ENCODE results near the gene RPL41. TPM values are rescaled to one million over a fixed set of nuclear protein-coding genes. Genes with fewer than 3 reads are reported as not detected.

Gene RPL41
- polyA plus RNA-seq, 3 donors = 2,986 to 5,048 (median 3,308) TPM

DNA sequence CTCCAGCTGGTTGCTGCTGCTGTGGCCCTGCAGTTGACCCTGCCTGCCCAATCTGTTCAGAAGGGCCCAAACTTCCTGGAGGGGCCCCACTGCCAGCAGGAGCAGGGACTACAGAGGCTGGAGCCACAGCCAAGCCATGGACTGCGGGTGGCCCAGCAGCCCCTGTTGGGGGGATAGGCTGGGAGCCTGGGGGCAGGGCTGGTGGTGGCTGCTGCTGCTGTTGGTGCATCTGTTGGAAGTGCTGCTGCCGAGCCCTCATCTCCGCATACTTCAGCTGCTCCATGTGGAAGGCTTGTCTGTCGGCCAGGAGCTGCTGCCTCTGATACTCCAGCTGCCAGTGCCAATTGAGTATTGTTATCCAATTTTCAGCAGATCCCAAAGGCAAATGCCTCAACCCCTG is 48.9 kb downstream of the RPL41 start:
- Histone ChIP-seq H3K27ac (ENCODE audit: low read depth in 1 of 2, low read length in 2 of 2) (no peak overlapping the region), H4K20me1 (ENCODE audit: insufficient read depth, low read length) (peaks cover 58% of the 10 kb centered on the region), H3K27me3 (ENCODE audit: control insufficient read depth in 2 of 2, insufficient read depth in 2 of 2, low read length in 2 of 2) (no peaks in the 10 kb centered on the region), H3K9me3 (replicated peaks in 1 of 2; ENCODE audit: control insufficient read depth in 1 of 2, insufficient read depth in 1 of 2, low read length in 2 of 2) (no peaks in the 10 kb centered on the region), H3K79me2 (ENCODE audit: insufficient read depth, low read length) (peaks cover 21% of the 10 kb centered on the region), H3K36me3 (replicated peaks in 1 of 2; ENCODE audit: control insufficient read depth in 1 of 2, insufficient read depth in 2 of 2, low read length in 2 of 2) (peaks cover 79 to 97% of the 10 kb centered on the region in 2 donors), H3K4me1 (ENCODE audit: control insufficient read depth in 1 of 2, insufficient read depth in 2 of 2, low read length in 2 of 2) (peaks cover 12% of the 10 kb centered on the region in 2 donors), H2AFZ (ENCODE audit: insufficient read depth, low read depth, low read length, poor library complexity, severe bottlenecking) (no peak overlapping the region), H3K9ac (ENCODE audit: insufficient read depth, low read length, poor library complexity, severe bottlenecking) (no peak overlapping the region), H3K4me3 (replicated peaks in 1 of 3; ENCODE audit: low read depth in 2 of 3, low read length in 3 of 3) (no peak overlapping the region), H3K4me2 (replicated peaks; ENCODE audit: extremely low read depth, low read length, poor library complexity, severe bottlenecking) (no peak overlapping the region)
- no peaks in the 10 kb centered on the region for H3K9me3 Mint-ChIP-seq
- 100% methylated on average over 3 of the region's 4 CpGs for WGBS (ENCODE audit: insufficient coverage)
- TF ChIP-seq, protein P1, sequence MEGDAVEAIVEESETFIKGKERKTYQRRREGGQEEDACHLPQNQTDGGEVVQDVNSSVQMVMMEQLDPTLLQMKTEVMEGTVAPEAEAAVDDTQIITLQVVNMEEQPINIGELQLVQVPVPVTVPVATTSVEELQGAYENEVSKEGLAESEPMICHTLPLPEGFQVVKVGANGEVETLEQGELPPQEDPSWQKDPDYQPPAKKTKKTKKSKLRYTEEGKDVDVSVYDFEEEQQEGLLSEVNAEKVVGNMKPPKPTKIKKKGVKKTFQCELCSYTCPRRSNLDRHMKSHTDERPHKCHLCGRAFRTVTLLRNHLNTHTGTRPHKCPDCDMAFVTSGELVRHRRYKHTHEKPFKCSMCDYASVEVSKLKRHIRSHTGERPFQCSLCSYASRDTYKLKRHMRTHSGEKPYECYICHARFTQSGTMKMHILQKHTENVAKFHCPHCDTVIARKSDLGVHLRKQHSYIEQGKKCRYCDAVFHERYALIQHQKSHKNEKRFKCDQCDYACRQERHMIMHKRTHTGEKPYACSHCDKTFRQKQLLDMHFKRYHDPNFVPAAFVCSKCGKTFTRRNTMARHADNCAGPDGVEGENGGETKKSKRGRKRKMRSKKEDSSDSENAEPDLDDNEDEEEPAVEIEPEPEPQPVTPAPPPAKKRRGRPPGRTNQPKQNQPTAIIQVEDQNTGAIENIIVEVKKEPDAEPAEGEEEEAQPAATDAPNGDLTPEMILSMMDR (IDR thresholded peaks at IDR 0.05) = no peak
- intact Hi-C loops (cut with micrococcal nuclease) = no loop called here
- no peak for DNase-seq
- peaks cover 81 to 97% of the 10 kb centered on the region in 2 donors for H3K36me3 Mint-ChIP-seq
- H3K4me3 Mint-ChIP-seq = no peak overlapping the region
- H3K27me3 Mint-ChIP-seq (ENCODE audit: low read depth in 3 of 3) = peaks cover 0 to 4% (median 2%) of the 10 kb centered on the region in 3 donors
- peaks cover 13% of the 10 kb centered on the region for H3K4me1 Mint-ChIP-seq
- peak overlapping the region in 2 of 7 donors; percentile 8 to 31 for H3K27ac Mint-ChIP-seq

Other genes with a start within 250 kb of the RPL41 start
- 10 to 100 TPM; 17.3 to 47.1 (median 39.5) TPM for gene PYM1, start 188.7 kb upstream of the RPL41 start, polyA plus RNA-seq
- 10 to 100 TPM; 16.0 to 99.1 (median 21.4) TPM for gene DGKA, start 185.5 kb upstream of the RPL41 start, polyA plus RNA-seq
- under 1 TPM; 0.37 to 0.54 (median 0.40) TPM for gene PMEL, start 150.6 kb upstream of the RPL41 start, polyA plus RNA-seq
- 10 to 100 TPM in 1 of 3 donors, 1 to 10 TPM in 2; 4.1 to 11.8 (median 4.7) TPM for gene CDK2, start 149.8 kb upstream of the RPL41 start, polyA plus RNA-seq
- 10 to 100 TPM; 44.0 to 63.0 (median 48.5) TPM for gene RAB5B, start 142.6 kb upstream of the RPL41 start, polyA plus RNA-seq
- gene SUOX, start 119.4 kb upstream of the RPL41 start, polyA plus RNA-seq = 10 to 100 TPM in 2 of 3 donors, 1 to 10 TPM in 1; 9.7 to 17.1 (median 14.4) TPM
- gene IKZF4, start 95.6 kb upstream of the RPL41 start, polyA plus RNA-seq = 1 to 10 TPM in 2 of 3 donors, under 1 TPM in 1; 0.09 to 4.9 (median 1.3) TPM
- gene RPS26, start 74.7 kb upstream of the RPL41 start, polyA plus RNA-seq = 100 to 1,000 TPM; 238 to 363 (median 286) TPM
- under 1 TPM in 1 of 3 donors, not detected in 2; 0.01 TPM for gene ERBB3, start 36.5 kb upstream of the RPL41 start, polyA plus RNA-seq
- gene PA2G4, start 12.1 kb upstream of the RPL41 start, polyA plus RNA-seq = 10 to 100 TPM; 83.0 to 84.2 (median 83.0) TPM
- 1 to 10 TPM; 1.7 to 3.1 (median 1.8) TPM for gene ZC3H10, start 1.6 kb downstream of the RPL41 start, polyA plus RNA-seq
- 10 to 100 TPM; 74.2 to 81.1 (median 74.6) TPM for gene ESYT1, start 11.6 kb downstream of the RPL41 start, polyA plus RNA-seq
- gene MYL6B, start 36.0 kb downstream of the RPL41 start, polyA plus RNA-seq = 1 to 10 TPM; 2.7 to 4.3 (median 4.1) TPM
- 1,000 to 10,000 TPM; 1,962 to 3,939 (median 3,189) TPM for gene MYL6, start 41.7 kb downstream of the RPL41 start, polyA plus RNA-seq
- gene SMARCC2, start 72.8 kb downstream of the RPL41 start, polyA plus RNA-seq = 10 to 100 TPM; 22.2 to 63.7 (median 43.5) TPM
- gene RNF41, start 105.3 kb downstream of the RPL41 start, polyA plus RNA-seq = 10 to 100 TPM; 35.8 to 82.0 (median 45.7) TPM
- 10 to 100 TPM in 1 of 3 donors, 1 to 10 TPM in 2; 2.7 to 10.1 (median 3.2) TPM for gene NABP2, start 107.7 kb downstream of the RPL41 start, polyA plus RNA-seq
- gene SLC39A5, start 113.4 kb downstream of the RPL41 start, polyA plus RNA-seq = under 1 TPM in 2 of 3 donors, not detected in 1; 0.21 to 0.25 TPM
- 10 to 100 TPM in 1 of 3 donors, 1 to 10 TPM in 2; 1.5 to 12.4 (median 2.4) TPM for gene ANKRD52, start 141.8 kb downstream of the RPL41 start, polyA plus RNA-seq
- 10 to 100 TPM in 1 of 3 donors, 1 to 10 TPM in 2; 1.7 to 13.5 (median 2.0) TPM for gene COQ10A, start 150.3 kb downstream of the RPL41 start, polyA plus RNA-seq
- gene CS, start 183.7 kb downstream of the RPL41 start, polyA plus RNA-seq = 100 to 1,000 TPM in 1 of 3 donors, 10 to 100 TPM in 2; 55.7 to 156 (median 86.1) TPM
- gene CNPY2, start 199.4 kb downstream of the RPL41 start, polyA plus RNA-seq = 100 to 1,000 TPM in 2 of 3 donors, 10 to 100 TPM in 1; 50.4 to 122 (median 121) TPM
- gene PAN2, start 217.4 kb downstream of the RPL41 start, polyA plus RNA-seq = 100 to 1,000 TPM in 1 of 3 donors, 10 to 100 TPM in 1, 1 to 10 TPM in 1; 8.8 to 120 (median 16.0) TPM
- gene IL23A, start 222.3 kb downstream of the RPL41 start, polyA plus RNA-seq = 1 to 10 TPM; 1.0 to 4.8 (median 1.6) TPM
- 100 to 1,000 TPM; 109 to 251 (median 142) TPM for gene STAT2, start 243.5 kb downstream of the RPL41 start, polyA plus RNA-seq
- gene APOF, start 246.2 kb downstream of the RPL41 start, polyA plus RNA-seq = not detected

All from CD14-positive monocyte (primary cell).